ENCODE data around the gene COQ5. TPM values are rescaled to one million over a fixed set of nuclear protein-coding genes. Genes with fewer than 3 reads are reported as not detected.

Gene COQ5
- total and polyA plus RNA-seq, 8 donors = 2.6 to 32.4 (median 25.9) TPM

- Histone ChIP-seq H3K9me3 (no peaks in the 10 kb centered on the region), H3K27ac (peak overlapping the region; percentile 24 to 98 (median 97)), H3K36me3 (peaks cover 0 to 30% (median 15%) of the 10 kb centered on the region in 4 donors), H3K27me3 (no peaks in the 10 kb centered on the region), H3K4me1 (peaks cover 70 to 92% (median 85%) of the 10 kb centered on the region in 4 donors), H3K4me3 (peak overlapping the region in 1 of 4 donors; percentile 91)
- TF ChIP-seq, protein P1, sequence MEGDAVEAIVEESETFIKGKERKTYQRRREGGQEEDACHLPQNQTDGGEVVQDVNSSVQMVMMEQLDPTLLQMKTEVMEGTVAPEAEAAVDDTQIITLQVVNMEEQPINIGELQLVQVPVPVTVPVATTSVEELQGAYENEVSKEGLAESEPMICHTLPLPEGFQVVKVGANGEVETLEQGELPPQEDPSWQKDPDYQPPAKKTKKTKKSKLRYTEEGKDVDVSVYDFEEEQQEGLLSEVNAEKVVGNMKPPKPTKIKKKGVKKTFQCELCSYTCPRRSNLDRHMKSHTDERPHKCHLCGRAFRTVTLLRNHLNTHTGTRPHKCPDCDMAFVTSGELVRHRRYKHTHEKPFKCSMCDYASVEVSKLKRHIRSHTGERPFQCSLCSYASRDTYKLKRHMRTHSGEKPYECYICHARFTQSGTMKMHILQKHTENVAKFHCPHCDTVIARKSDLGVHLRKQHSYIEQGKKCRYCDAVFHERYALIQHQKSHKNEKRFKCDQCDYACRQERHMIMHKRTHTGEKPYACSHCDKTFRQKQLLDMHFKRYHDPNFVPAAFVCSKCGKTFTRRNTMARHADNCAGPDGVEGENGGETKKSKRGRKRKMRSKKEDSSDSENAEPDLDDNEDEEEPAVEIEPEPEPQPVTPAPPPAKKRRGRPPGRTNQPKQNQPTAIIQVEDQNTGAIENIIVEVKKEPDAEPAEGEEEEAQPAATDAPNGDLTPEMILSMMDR (IDR thresholded peaks at IDR 0.05) = no peak
- TF ChIP-seq EP300 (IDR thresholded peaks at IDR 0.05) (no peak), POLR2AphosphoS5 (IDR thresholded peaks at IDR 0.05) (no peak), POLR2A (IDR thresholded peaks at IDR 0.05) (no peak)
- DNase-seq = no peak
- intact Hi-C loops (cut with DNase I; ENCODE audit: low total_unique reads) = no loop called here
- 14 to 37% (median 22%) methylated on average over 1 of the region's 1 CpG for WGBS, 5 donors
Observed at GRCh38 chr12:120539303-120539702, 10.3 kb upstream of the COQ5 start.

DNA sequence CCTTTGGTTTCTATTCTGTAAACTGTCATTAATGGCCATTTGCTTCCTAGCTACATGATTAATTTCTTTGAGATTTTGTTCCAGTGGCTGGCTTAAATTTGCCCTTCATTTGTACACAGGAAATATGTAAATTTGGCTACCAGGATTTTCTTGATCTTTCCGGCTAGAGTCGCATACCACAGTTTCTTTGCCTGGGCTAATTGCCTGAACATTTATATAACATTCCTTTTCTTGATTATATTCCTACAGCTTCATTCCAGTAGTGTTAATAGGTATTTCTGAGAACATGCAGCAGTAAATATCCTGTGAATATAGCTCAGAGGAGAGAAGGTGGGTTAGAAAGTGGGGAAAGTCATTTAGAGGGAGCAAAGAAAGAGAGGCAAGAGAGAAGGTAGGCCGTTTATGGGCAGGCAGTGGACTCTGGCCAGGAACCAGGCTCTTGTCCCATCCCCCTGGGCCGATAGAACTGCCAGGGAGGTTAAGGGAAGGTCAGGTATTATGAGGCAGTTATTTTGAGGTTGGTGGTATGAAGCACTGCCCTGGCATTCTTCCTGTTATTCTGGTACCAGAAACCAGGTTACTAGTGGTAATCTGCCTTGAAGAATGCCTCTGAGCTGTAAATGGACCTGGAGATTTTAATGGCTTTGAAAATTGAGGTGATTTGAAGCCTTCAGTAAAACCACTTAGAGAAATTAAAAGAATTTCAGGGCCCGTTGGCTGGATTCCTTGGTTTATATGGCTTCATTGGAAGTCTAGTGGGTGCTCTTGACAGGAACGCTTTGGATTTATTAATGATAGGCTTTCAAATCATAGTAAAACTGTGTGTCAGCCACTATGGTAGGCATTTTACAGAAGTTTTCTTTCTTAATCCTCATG is 9.6 kb upstream of the COQ5 start:
- intact Hi-C loops (cut with DNase I; ENCODE audit: low total_unique reads) = no loop called here
- Histone ChIP-seq H3K27ac (peak overlapping the region; percentile 81 to 98 (median 97)), H3K4me3 (peak overlapping the region in 3 of 4 donors; percentile 80 to 91 (median 86)), H3K27me3 (no peaks in the 10 kb centered on the region), H3K9me3 (no peaks in the 10 kb centered on the region), H3K36me3 (peaks cover 0 to 30% (median 13%) of the 10 kb centered on the region in 4 donors), H3K4me1 (peaks cover 69 to 88% (median 80%) of the 10 kb centered on the region in 4 donors)
- peak; percentile 66 to 67 for DNase-seq
- TF ChIP-seq, protein P1 (IDR thresholded peaks at IDR 0.05) = no peak
- TF ChIP-seq POLR2AphosphoS5 (IDR thresholded peaks at IDR 0.05) = peak; percentile 9 to 51 (median 40)
- WGBS, 5 donors = 8 to 17% (median 14%) methylated on average over 6 of the region's 6 CpGs

DNA sequence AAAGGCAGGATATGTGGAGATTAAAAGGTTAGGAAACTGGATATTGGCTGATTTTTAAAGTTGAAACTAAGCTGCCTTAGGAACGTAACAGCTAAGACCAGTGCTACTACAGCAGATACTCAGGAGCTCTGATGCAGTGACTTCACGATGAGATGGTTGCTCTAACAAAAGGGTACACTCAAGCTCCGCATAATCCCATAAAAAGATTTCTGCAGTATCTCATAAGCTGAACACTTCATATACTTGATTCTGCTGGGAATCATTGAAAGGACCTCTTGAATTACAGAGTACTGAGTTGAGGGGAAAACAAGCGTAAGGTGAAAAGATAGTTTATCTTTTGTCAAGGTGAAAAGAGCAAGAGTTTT is 8.9 kb upstream of the COQ5 start:
- H3K4me3 ChIP-seq = peak overlapping the region; percentile 80 to 99 (median 88)
- intact Hi-C loops (cut with DNase I; ENCODE audit: low total_unique reads) = no loop called here
- peak overlapping the region; percentile 57 to 98 (median 97) for H3K27ac ChIP-seq
- H3K27me3 ChIP-seq = no peaks in the 10 kb centered on the region
- TF ChIP-seq POLR2A (IDR thresholded peaks at IDR 0.05) (no peak), POLR2AphosphoS5 (IDR thresholded peaks at IDR 0.05) (no peak), EP300 (IDR thresholded peaks at IDR 0.05) (no peak)
- TF ChIP-seq, protein P1 (IDR thresholded peaks at IDR 0.05) = no peak
- 21 to 31% (median 28%) methylated on average over 4 of the region's 4 CpGs for WGBS, 5 donors
- H3K9me3 ChIP-seq = no peaks in the 10 kb centered on the region
- H3K4me1 ChIP-seq = peaks cover 66 to 82% (median 75%) of the 10 kb centered on the region in 4 donors
- peaks cover 0 to 24% (median 10%) of the 10 kb centered on the region in 4 donors for H3K36me3 ChIP-seq
- no peak for DNase-seq

GRCh38 chr12:120536064-120536791 is 7.3 kb upstream of the COQ5 start:
- WGBS, 5 donors = 19 to 41% (median 26%) methylated on average over 13 of the region's 13 CpGs
- peak; percentile 34 to 66 for DNase-seq
- TF ChIP-seq POLR2AphosphoS5 (IDR thresholded peaks at IDR 0.05) (no peak), POLR2A (IDR thresholded peaks at IDR 0.05) (no peak), EP300 (IDR thresholded peaks at IDR 0.05) (no peak)
- TF ChIP-seq, protein P1 (IDR thresholded peaks at IDR 0.05) = no peak
- intact Hi-C loops (cut with DNase I; ENCODE audit: low total_unique reads) = no loop called here
- H3K4me1 ChIP-seq = peaks cover 54 to 66% (median 60%) of the 10 kb centered on the region in 4 donors
- H3K27ac ChIP-seq = peak overlapping the region; percentile 83 to 98 (median 97)
- peak overlapping the region; percentile 80 to 99 (median 88) for H3K4me3 ChIP-seq
- H3K27me3 ChIP-seq = no peaks in the 10 kb centered on the region
- peaks cover 0 to 11% (median 3%) of the 10 kb centered on the region in 4 donors for H3K36me3 ChIP-seq
- no peaks in the 10 kb centered on the region for H3K9me3 ChIP-seq
